ENCODE results near the gene HP. TPM values are rescaled to one million over a fixed set of nuclear protein-coding genes. Genes with fewer than 3 reads are reported as not detected.

The HP gene
- total and polyA plus RNA-seq, 2 of the 8 experiments (the other 6 are each of a cell fraction or from before 2014, with no cell fraction given) = not detected

- Histone ChIP-seq H2BK5ac (ENCODE audit: low read depth, low read length) (no peak overlapping the region), H4K91ac (replicated peaks; ENCODE audit: insufficient read length, low read length) (no peak overlapping the region), H3K9me3 (ENCODE audit: insufficient read depth in 2 of 2, low read depth in 1 of 2, low read length in 1 of 2) (no peaks in the 10 kb centered on the region), H3K56ac (replicated peaks; ENCODE audit: insufficient read length, low read depth, low read length) (no peak overlapping the region), H3K27me3 (replicated peaks in 1 of 4; ENCODE audit: control insufficient read depth in 3 of 4, extremely low read depth in 1 of 4, insufficient read depth in 3 of 4, low read length in 3 of 4) (no peaks in the 10 kb centered on the region), H2BK12ac (ENCODE audit: low read depth, low read length) (no peak overlapping the region), H4K8ac (ENCODE audit: extremely low read depth, insufficient read depth, low read length) (no peak overlapping the region), H4K20me1 (replicated peaks in 1 of 2; ENCODE audit: control insufficient read depth in 1 of 2, insufficient read depth in 2 of 2, low read length in 2 of 2) (no peaks in the 10 kb centered on the region), H3K4me3 (ENCODE audit: extremely low read depth in 1 of 4, insufficient read depth in 2 of 4, low read depth in 3 of 4, low read length in 4 of 4) (no peak overlapping the region), H3K9ac (replicated peaks in 1 of 4; ENCODE audit: extremely low read depth in 1 of 4, low read depth in 3 of 4, low read length in 3 of 4) (no peak overlapping the region), H3K18ac (ENCODE audit: extremely low read depth, low read length) (no peak overlapping the region), H3K27ac (ENCODE audit: low read depth, low read length) (no peak overlapping the region), H3K4ac (replicated peaks; ENCODE audit: insufficient read length, low read depth, low read length) (no peak overlapping the region), H3K79me2 (ENCODE audit: control insufficient read depth in 1 of 2, insufficient read depth in 2 of 2, low read length in 2 of 2) (no peaks in the 10 kb centered on the region; a peak in 1 of 4 replicates), H3K4me1 (replicated peaks in 1 of 4; ENCODE audit: control insufficient read depth in 3 of 4, insufficient read depth in 4 of 4, low read length in 3 of 4) (no peaks in the 10 kb centered on the region), H3K4me2 (ENCODE audit: insufficient read depth in 1 of 2, low read depth in 2 of 2, low read length in 2 of 2) (no peak overlapping the region), H3K23ac (ENCODE audit: insufficient read length) (no peak overlapping the region), H2BK15ac (ENCODE audit: low read length) (no peak overlapping the region), H3K36me3 (ENCODE audit: control insufficient read depth in 2 of 4, insufficient read depth in 4 of 4, low read length in 3 of 4) (peaks cover 2 to 21% (median 14%) of the 10 kb centered on the region in 4 experiments; a peak in 5 of 8 replicates), H3K14ac (ENCODE audit: insufficient read length) (no peak overlapping the region), H2AK5ac (ENCODE audit: low read depth, low read length) (no peak overlapping the region), H2BK120ac (replicated peaks; ENCODE audit: low read depth, low read length) (no peak overlapping the region), H2AFZ (ENCODE audit: low read length) (no peak overlapping the region), H3K23me2 (ENCODE audit: low read depth, low read length) (no peaks in the 10 kb centered on the region), H3K79me1 (ENCODE audit: low read depth, low read length) (no peaks in the 10 kb centered on the region; the same call in 1 of the 2 replicates), H4K5ac (ENCODE audit: insufficient read length, low read depth, low read length) (no peak overlapping the region), H2BK20ac (ENCODE audit: low read length) (no peak overlapping the region)
- ChIA-PET CTCF (ENCODE audit: partially characterized antibody) (interaction anchor here (1.2 to 1.5 kb wide), 3 partner anchors 8 to 74 kb away, joined by 3 to 7 read pairs (median 3); no protein-coding TSS in a partner anchor), POLR2A (ENCODE audit: partially characterized antibody) (interaction anchor here (0.9 to 1.6 kb wide), 3 partner anchors 25 to 77 kb away, joined by 3 to 4 read pairs (median 4); no protein-coding TSS in a partner anchor)
- DNase-seq (ENCODE audit: low read depth in 1 of 2, low spot score in 2 of 2) = no peak
- 98% methylated on average over 5 of the region's 5 CpGs; no CpG with 5 or more reads in 1 of the 2 experiments for WGBS, 2 experiments (ENCODE audit: extremely low coverage in 1 of 2, insufficient coverage in 1 of 2, insufficient read length in 1 of 2, insufficient replicate concordance in 2 of 2, low coverage in 1 of 2, low lambda C conversion rate in 2 of 2, missing lambda C conversion rate in 1 of 2)
- no peak for FAIRE-seq
- TF ChIP-seq ATF2 (IDR thresholded peaks at IDR 0.05; ENCODE audit: low read length) (no peak), YY1 (IDR thresholded peaks at IDR 0.05; ENCODE audit: low read depth, low read length) (no peak), TEAD4 (IDR thresholded peaks at IDR 0.05; ENCODE audit: low read depth, low read length) (no peak), RNF2 (IDR thresholded peaks at IDR 0.05; ENCODE audit: borderline replicate concordance, low read depth, low read length, missing control alignments, poor library complexity, severe bottlenecking) (no peak), CHD1 (IDR thresholded peaks at IDR 0.05; ENCODE audit: low read depth, low read length) (no peak), JUND (IDR thresholded peaks at IDR 0.05; ENCODE audit: low read length) (no peak), TAF7 (optimal IDR thresholded peaks at IDR 0.05; ENCODE audit: borderline replicate concordance, low read depth, low read length) (no peak), ASH2L (IDR thresholded peaks at IDR 0.05; ENCODE audit: low read length) (no peak), MAFK (IDR thresholded peaks at IDR 0.05; ENCODE audit: low read depth, low read length) (no peak), SIX5 (IDR thresholded peaks at IDR 0.05; ENCODE audit: low read depth, low read length) (no peak), NANOG (IDR thresholded peaks at IDR 0.05; ENCODE audit: insufficient read depth, low read depth, low read length, poor library complexity, severe bottlenecking) (no peak), EZH2 (IDR thresholded peaks at IDR 0.05; ENCODE audit: low read depth, low read length, severe bottlenecking) (no peak)
Measured at GRCh38 chr16:72013389-72013788, 40.9 kb upstream of the HP start.

Measured in H1 (cell line).